Esophagus squamous epithelium (tissue), 5 donors: ENCODE measurements around the gene MIER2. TPM values are rescaled to one million over a fixed set of nuclear protein-coding genes. Genes with fewer than 3 reads are reported as not detected.

ENCODE experiments used
- DNase-seq: peaks from one replicate; lab custom pipeline; 2025; lab: John Stamatoyannopoulos, UW
- H3K27ac ChIP-seq, 4 donors: fragments of 200-600 bp; sonication (generic); one replicate each; pipeline ENCODE4 v1.5.1; 2016 to 2019; ENCODE audit warnings: mild to moderate bottlenecking in 1 of 4
- H3K27me3 ChIP-seq, 4 donors: fragments of 200-600 bp; sonication (generic); 1 replicate in 3 of 4; 2 replicates in 1 of 4; pipeline versions ENCODE4 v1.5.1 to v1.6.0; 2017 to 2021; ENCODE audit warnings: antibody characterized with exemption in 1 of 4
- H3K36me3 ChIP-seq, 3 donors: fragments of 200-600 bp; sonication (generic); one replicate each; pipeline ENCODE4 v1.5.1; 2016 to 2019
- H3K4me1 ChIP-seq, 3 donors: fragments of 200-600 bp; sonication (generic); one replicate each; pipeline ENCODE4 v1.5.1; 2017 to 2019
- H3K4me3 ChIP-seq, 4 donors: fragments of 200-600 bp; sonication (generic); 1 replicate in 3 of 4; 2 replicates in 1 of 4; pipeline ENCODE4 v1.5.1; 2016 to 2019; ENCODE audit warnings: mild to moderate bottlenecking in 2 of 4, moderate library complexity in 1 of 4
- H3K9me3 ChIP-seq, 3 donors: fragments of 200-600 bp; sonication (generic); one replicate each; pipeline ENCODE4 v1.5.1; 2016 to 2019
- POLR2A ChIP-seq, 4 donors: fragments of 450-650 bp; IDR thresholded peaks; one replicate each; pipeline ENCODE4 v1.6.1; 2017; ENCODE audit warnings: antibody characterized with exemption in 4 of 4, mild to moderate bottlenecking in 4 of 4, moderate library complexity in 3 of 4
- WGBS, 2 donors: methylation state at CpG; one replicate each; pipeline ENCODE4 v1.1.5; 2018; 5-methylcytosine and 5-hydroxymethylcytosine counted together
- intact Hi-C: fragments of 100-400 bp; cut with DNase I; formaldehyde crosslinking; loops from one replicate; pipeline ENCODE4 v1.15.0; 2022
- total RNA-seq, 4 donors: library from RNA; depleted of rRNA; stranded (reverse); fragments of >200 nt; gene quantifications; one replicate each; pipeline ENCODE4 v1.1.0, GENCODE V29; 2016
- TF ChIP-seq, protein P1 (sequence below), 6 experiments: fragments of 450-650 bp in 4 of 6; fragments of 200-600 bp in 2 of 6; sonication (generic) in 2 of 6; IDR thresholded peaks; one replicate each; pipeline ENCODE4 v1.5.1; 2016 to 2019; ENCODE audit warnings: antibody characterized with exemption in 6 of 6, mild to moderate bottlenecking in 4 of 6, moderate library complexity in 4 of 6
- donor health status: DM: yes; HTN: yes; CAD: no.

The MIER2 gene
- total RNA-seq, 4 donors from 2014 or later, result 11.7 to 31.5 (median 14.9) TPM

DNA sequence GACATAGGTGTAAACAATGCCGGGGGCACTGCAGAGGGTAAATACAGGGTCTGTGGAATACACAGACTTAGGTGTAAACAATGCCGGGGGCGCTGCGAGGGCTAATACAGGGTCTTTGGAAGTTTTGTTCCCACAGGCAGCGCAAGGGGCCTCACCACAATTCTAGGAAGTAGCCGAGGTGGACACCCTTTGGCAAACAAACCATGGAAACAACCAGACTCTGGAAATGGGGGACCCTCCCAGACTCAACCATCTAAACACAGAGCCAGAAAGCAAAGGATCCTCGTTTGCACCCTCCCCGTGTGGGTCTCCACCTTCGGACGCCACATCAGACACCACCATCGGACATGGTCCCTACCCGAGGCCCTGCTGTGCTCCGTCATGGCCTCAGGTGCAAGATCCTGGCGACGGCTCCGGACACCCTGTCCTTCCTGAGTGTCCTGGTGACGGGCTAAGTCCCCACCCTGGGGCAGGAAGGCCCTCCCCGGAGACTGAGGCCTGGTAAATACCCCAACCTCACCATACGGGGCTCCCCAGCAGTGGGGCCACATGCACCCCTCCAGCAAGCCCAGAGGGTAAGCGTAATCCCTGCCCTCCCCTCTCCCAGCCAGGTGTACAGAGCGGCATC is 36.7 kb downstream of the MIER2 start:
- H3K27ac ChIP-seq, result peak overlapping the region in 2 of 4 donors; percentile 9 to 39
- intact Hi-C loops, result no loop called here
- H3K4me1 ChIP-seq, result no peaks in the 10 kb centered on the region
- no peaks in the 10 kb centered on the region for H3K9me3 ChIP-seq
- H3K36me3 ChIP-seq, result peaks cover 34 to 78% (median 55%) of the 10 kb centered on the region in 3 donors
- H3K4me3 ChIP-seq, result peak overlapping the region in 1 of 4 donors; percentile 42
- no peaks in the 10 kb centered on the region for H3K27me3 ChIP-seq
- 78 to 91% methylated on average over 9 to 10 of the region's 21 CpGs for WGBS, 2 donors
- TF ChIP-seq POLR2A (IDR thresholded peaks at IDR 0.05), result no peak
- TF ChIP-seq, protein P1, sequence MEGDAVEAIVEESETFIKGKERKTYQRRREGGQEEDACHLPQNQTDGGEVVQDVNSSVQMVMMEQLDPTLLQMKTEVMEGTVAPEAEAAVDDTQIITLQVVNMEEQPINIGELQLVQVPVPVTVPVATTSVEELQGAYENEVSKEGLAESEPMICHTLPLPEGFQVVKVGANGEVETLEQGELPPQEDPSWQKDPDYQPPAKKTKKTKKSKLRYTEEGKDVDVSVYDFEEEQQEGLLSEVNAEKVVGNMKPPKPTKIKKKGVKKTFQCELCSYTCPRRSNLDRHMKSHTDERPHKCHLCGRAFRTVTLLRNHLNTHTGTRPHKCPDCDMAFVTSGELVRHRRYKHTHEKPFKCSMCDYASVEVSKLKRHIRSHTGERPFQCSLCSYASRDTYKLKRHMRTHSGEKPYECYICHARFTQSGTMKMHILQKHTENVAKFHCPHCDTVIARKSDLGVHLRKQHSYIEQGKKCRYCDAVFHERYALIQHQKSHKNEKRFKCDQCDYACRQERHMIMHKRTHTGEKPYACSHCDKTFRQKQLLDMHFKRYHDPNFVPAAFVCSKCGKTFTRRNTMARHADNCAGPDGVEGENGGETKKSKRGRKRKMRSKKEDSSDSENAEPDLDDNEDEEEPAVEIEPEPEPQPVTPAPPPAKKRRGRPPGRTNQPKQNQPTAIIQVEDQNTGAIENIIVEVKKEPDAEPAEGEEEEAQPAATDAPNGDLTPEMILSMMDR (IDR thresholded peaks at IDR 0.05), result no peak
- DNase-seq, result no peak

DNA sequence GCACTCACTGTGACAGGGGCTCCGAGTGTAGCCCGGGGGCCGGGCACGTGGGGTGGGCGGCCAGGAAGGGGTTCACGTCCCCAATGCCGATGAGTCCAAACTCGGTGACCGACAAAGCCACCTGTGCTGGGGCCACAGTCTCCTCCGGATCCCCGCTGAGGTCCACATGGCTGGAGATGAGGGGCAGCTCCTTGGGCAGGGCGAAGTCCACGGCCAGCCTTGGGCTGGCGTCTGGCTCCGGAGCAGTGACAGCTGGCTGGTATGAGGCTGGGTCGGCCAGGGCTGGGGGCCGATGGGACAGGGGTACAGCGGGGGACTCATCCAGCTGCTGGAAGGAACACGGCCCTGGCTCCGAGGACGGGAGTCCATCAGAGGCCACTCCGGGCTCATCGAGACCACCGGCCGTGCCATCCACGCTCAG is 37.5 kb downstream of the MIER2 start:
- Histone ChIP-seq H3K4me1 (no peaks in the 10 kb centered on the region), H3K27me3 (no peaks in the 10 kb centered on the region), H3K4me3 (no peak overlapping the region), H3K27ac (no peak overlapping the region), H3K9me3 (no peaks in the 10 kb centered on the region), H3K36me3 (peaks cover 34 to 73% (median 54%) of the 10 kb centered on the region in 3 donors)
- intact Hi-C loops, result no loop called here
- WGBS, 2 donors, result 91 to 93% methylated on average over 6 to 10 of the region's 26 CpGs
- DNase-seq, result no peak
- TF ChIP-seq, protein P1 (IDR thresholded peaks at IDR 0.05), result no peak
- no peak for TF ChIP-seq POLR2A (IDR thresholded peaks at IDR 0.05)

DNA sequence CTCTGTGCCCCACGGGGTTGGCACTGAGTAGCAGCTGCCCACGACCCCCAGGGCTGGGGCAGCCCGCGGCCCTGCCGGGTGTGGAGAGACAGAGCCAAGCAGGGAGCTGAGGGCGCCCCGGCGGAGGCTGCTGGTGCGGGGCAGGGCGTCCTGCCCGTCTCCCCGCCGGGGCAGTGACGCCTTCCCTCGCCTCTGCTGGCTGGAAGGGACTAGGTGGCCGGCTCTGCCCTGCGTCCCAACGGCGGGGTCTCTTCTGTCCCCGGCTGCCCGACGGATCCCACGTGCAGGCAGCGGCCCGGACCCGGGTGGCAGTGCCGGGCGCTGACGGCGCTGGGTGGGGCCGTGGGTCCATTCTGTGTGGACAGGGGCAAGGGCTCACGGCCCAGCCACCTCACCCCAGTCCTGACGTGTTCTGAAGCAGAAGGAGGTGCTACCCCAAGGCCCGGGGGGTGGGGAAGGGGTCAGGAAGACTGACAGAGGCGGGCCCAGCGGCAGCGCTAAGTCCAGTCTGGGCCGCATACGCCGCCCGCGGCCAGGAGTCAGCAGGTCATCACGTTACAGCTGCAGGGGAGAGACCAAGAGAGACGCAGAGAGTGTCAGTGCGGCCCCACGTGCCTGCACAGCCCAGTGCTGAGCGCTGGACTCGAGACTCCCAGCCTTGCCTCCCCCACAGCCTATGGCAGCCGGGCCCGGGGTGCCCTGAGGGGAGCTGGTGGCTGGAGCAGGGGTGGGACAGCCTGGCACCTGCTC is 38.3 kb downstream of the MIER2 start:
- Histone ChIP-seq H3K9me3 (no peaks in the 10 kb centered on the region), H3K36me3 (peaks cover 34 to 65% (median 46%) of the 10 kb centered on the region in 3 donors), H3K4me3 (no peak overlapping the region), H3K4me1 (no peaks in the 10 kb centered on the region), H3K27me3 (no peaks in the 10 kb centered on the region), H3K27ac (no peak overlapping the region)
- intact Hi-C loops, result no loop called here
- TF ChIP-seq, protein P1 (IDR thresholded peaks at IDR 0.05), result no peak
- no peak for TF ChIP-seq POLR2A (IDR thresholded peaks at IDR 0.05)
- WGBS, 2 donors, result 86 to 95% methylated on average over 4 to 19 of the region's 50 CpGs
- DNase-seq, result no peak

DNA sequence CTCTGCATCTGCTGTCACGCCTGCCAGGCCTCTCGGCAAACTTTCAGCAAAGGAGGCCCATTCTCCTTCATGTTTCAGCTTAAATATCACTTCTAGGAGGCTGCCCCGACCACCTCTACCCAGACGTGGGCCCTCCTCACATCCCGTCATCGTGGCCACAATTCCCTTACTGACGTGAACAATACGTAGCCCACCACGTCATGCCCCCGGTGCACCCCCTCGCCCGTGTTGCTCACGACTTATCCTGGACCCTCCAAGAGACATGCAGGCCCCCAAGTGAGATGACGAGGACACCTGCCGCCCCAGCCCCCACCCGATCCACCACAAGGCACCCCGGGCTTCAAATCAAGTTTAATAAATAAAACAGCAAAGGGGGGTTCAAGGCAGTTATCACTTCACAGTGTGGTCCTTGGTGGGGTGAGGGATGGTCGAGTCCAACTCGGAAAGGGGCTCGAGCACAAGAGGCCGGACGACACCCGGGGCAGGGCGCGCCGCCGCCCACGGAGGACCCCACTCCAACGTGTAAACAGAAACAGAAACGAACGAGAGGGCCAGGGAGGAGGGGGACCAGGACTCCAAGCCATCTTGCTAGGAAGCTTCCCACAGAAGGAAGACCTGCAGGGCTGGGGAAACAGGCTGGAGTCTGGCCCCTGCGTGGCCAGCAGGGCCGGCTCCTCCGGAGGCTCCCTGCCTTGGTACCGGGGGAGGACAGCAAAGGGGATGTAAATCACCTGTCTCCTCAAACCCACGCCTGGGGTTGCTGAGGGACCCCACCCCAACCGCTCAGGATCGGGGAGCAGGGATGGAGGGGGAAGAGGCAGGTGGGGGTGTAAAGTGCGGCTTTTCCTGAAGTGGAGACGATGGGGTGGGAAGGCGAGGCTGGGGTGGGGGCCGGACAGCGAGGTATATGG is 39.1 kb downstream of the MIER2 start:
- Histone ChIP-seq H3K36me3 (peaks cover 34 to 57% (median 38%) of the 10 kb centered on the region in 3 donors), H3K9me3 (no peaks in the 10 kb centered on the region), H3K27me3 (no peaks in the 10 kb centered on the region), H3K4me3 (no peak overlapping the region), H3K4me1 (no peaks in the 10 kb centered on the region), H3K27ac (no peak overlapping the region)
- DNase-seq, result no peak
- no peak for TF ChIP-seq POLR2A (IDR thresholded peaks at IDR 0.05)
- TF ChIP-seq, protein P1 (IDR thresholded peaks at IDR 0.05), result no peak
- WGBS, 2 donors, result 91 to 94% methylated on average over 20 to 32 of the region's 43 CpGs
- intact Hi-C loops, result no loop called here
